Cerebellar cortex (tissue), 1 donor: Measurements from ENCODE around the gene PRKAB2.
"Not testable (repeated sequence)": the region's sequence is repeated elsewhere in the genome, so short reads cannot be mapped to it uniquely, and the experiment has no call there.

Source experiments
- DNase-seq: peaks from one replicate; pipeline ENCODE4 v3.0.0-alpha.2; 2015; ENCODE audit warnings: low spot score

Gene PRKAB2

DNA sequence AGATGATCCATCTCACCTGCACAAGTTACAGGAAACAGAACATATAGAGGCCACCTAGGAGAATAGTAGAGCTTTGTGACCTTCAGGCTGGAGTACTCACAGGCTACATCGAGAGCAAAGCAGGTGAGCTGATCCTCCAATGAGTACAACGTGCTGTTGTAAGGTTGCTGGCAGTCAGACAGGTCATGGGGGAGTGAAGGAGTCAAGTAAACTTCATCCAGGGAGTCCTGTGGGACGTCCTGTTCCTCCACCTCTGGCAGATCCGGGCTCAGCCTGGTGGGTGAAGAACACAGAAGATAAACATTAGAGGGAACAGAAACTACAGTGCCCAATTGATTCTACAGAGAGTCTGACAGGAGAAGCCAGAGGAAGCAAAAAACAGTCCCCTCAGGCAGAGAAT, 62.5 kb downstream of the PRKAB2 start:
- DNase-seq, result no peak

DNA sequence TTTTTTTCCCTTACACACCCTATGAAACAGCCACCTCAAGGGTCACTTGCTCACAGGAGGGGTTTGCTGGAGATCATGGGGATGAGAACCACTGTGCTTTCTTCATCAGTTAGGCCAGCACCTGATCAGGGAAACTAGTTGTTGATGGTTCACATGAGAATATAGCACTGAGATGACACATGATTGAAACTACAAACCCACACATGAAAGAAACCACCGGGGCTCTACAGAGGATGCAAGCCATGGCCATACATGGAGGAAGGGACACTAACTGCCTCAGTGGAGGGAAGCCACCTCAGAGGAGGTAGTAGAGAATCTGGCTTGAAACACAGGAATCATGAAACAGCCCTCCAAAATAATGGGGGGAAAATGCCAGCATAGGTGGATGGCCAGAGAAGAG, 63.2 kb downstream of the PRKAB2 start:
- DNase-seq, result no peak

DNA sequence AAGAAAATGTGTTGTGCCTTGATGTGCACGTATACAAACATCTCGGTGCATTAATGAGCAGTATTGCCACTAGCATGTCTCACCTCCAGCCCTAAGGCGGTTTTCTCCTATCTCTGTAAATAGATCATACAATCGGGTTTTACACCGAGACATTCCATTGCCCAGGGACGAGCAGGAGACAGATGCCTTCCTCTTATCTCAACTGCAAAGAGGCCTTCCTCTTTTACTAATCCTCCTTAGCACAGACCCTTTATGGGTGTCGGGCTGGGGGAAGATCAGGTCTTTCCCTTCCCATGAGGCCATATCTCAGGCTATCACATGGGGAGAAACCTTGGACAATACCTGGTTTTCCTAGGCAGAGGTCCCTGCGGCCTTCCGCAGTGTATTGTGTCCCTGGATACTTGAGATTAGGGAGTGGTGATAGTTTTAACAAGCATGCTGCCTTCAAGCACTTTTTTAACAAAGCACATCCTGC, 65.8 kb downstream of the PRKAB2 start:
- DNase-seq, result not testable (repeated sequence)

DNA sequence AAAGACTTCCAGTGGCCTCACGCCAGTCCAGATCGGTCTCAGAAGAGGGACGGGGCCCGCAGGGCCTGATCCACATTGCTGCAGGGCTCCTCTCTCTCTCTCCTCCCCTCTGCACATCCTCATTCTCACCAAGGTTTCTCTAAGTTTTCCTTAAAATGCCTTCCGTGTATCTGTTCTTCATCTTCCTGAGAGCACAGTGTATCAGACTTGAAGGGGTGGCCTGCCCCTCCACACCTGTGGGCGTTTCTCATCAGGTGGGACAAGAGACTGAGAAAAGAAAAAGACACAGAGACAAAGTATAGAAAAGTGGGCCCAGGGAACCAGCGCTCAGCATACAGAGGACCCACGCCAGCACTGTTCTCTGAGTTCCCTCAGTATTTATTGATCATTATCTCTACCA, 66.4 kb downstream of the PRKAB2 start:
- no peak for DNase-seq
